Keratinocyte (primary cell): ENCODE measurements around the gene TECRL. TPM values are rescaled to one million over a fixed set of nuclear protein-coding genes. Genes with fewer than 3 reads are reported as not detected.

Experiments used
- DNase-seq: peaks from one replicate; pipeline ENCODE4 v3.0.0-alpha.2; 2011; ENCODE audit warnings: low read depth, missing footprints, low spot score
- FAIRE-seq: peaks from 2 replicates; lab custom pipeline; 2011; peaks lifted over from hg19 to GRCh38; lab: Jason Lieb, UNC
- H2AFZ ChIP-seq: 2 replicates; pipeline ENCODE4 v1.6.0; 2012; ENCODE audit warnings: low read length, control low read depth, inconsistent platforms; ENCODE audit not compliant: control insufficient read depth
- H3K27ac ChIP-seq: 2 replicates; pipeline ENCODE4 v1.5.1; 2011; ENCODE audit warnings: low read length; ENCODE audit not compliant: control insufficient read depth, insufficient read depth
- H3K27me3 ChIP-seq: 3 replicates; pipeline ENCODE4 v1.6.0; 2011; ENCODE audit warnings: low read length; ENCODE audit not compliant: control insufficient read depth, insufficient read depth; ENCODE audit errors: extremely low read depth
- H3K36me3 ChIP-seq, 2 experiments: 2 replicates in 1 of 2; 3 replicates in 1 of 2; pipeline ENCODE4 v1.5.1; 2011; ENCODE audit warnings: low read length in 2 of 2, mild to moderate bottlenecking in 1 of 2; ENCODE audit not compliant: control insufficient read depth in 2 of 2, insufficient read depth in 2 of 2; ENCODE audit errors: extremely low read depth in 1 of 2
- H3K4me1 ChIP-seq: 3 replicates; pipeline ENCODE4 v1.5.1; 2011; ENCODE audit warnings: low read length; ENCODE audit not compliant: control insufficient read depth, insufficient read depth; ENCODE audit errors: extremely low read depth
- H3K4me2 ChIP-seq: 3 replicates; pipeline ENCODE4 v1.6.0; 2011; ENCODE audit warnings: low read depth, low read length; ENCODE audit not compliant: control insufficient read depth, insufficient read depth; ENCODE audit errors: extremely low read depth
- H3K4me3 ChIP-seq, 3 experiments: fragments of 200-600 bp in 1 of 3; sonication (generic) in 1 of 3; 2 replicates in 2 of 3; 3 replicates in 1 of 3; pipeline ENCODE4 v1.5.1; 2011 to 2016; ENCODE audit warnings: low read length in 3 of 3, mild to moderate bottlenecking in 3 of 3, control low read depth in 2 of 3, inconsistent platforms in 1 of 3, low read depth in 1 of 3, mixed read lengths in 1 of 3, mixed run types in 1 of 3, moderate library complexity in 1 of 3; ENCODE audit not compliant: control insufficient read depth in 2 of 3, insufficient read depth in 2 of 3; ENCODE audit errors: extremely low read depth in 1 of 3
- H3K79me2 ChIP-seq: 2 replicates; pipeline ENCODE4 v1.6.0; 2012; ENCODE audit warnings: low read length; ENCODE audit not compliant: control insufficient read depth, insufficient read depth
- H3K9ac ChIP-seq: 3 replicates; pipeline ENCODE4 v1.6.0; 2011; ENCODE audit warnings: low read length; ENCODE audit not compliant: control insufficient read depth, insufficient read depth; ENCODE audit errors: extremely low read depth
- H3K9me1 ChIP-seq: 3 replicates; pipeline ENCODE4 v1.6.0; 2011; ENCODE audit warnings: low read length; ENCODE audit not compliant: control insufficient read depth, insufficient read depth; ENCODE audit errors: extremely low read depth
- H3K9me3 ChIP-seq: 2 replicates; pipeline ENCODE4 v1.5.1; 2012; ENCODE audit warnings: low read depth, low read length; ENCODE audit not compliant: control insufficient read depth
- H4K20me1 ChIP-seq: 3 replicates; pipeline ENCODE4 v1.6.0; 2011; ENCODE audit warnings: low read length; ENCODE audit not compliant: control insufficient read depth, insufficient read depth; ENCODE audit errors: extremely low read depth
- EZH2 ChIP-seq: IDR thresholded peaks from one replicate; pipeline ENCODE4 v1.6.1; 2012; ENCODE audit warnings: inconsistent platforms, mild to moderate bottlenecking, low read length, moderate library complexity
- dilution Hi-C: fragments of 300-500 bp; cut with MboI; formaldehyde crosslinking; loops from one replicate; pipeline ENCODE4 v1.7.0; 2020; ENCODE audit warnings: low sequenced_read_pairs; ENCODE audit not compliant: extremely low pct_ligation_motif_present
- polyA plus RNA-seq, 5 experiments: library from polyadenylated mRNA; depleted of rRNA in 3 of 5; stranded (reverse) in 3 of 5; stranded (forward) in 1 of 5; unstranded in 1 of 5; fragments of >200 nt; gene quantifications; 1 replicate in 1 of 5; 2 replicates in 3 of 5; 3 replicates in 1 of 5; pipeline versions ENCODE4 v1.2.1 to v1.2.3, GENCODE V29; 2011 to 2012; ENCODE audit warnings: missing spikeins in 2 of 5, low read depth in 1 of 5, low replicate concordance in 1 of 5
- TF ChIP-seq, protein P1 (sequence below), 3 experiments: IDR thresholded peaks in 1 of 3; conservative IDR thresholded peaks in 1 of 3; optimal IDR thresholded peaks in 1 of 3; 2 replicates in 2 of 3; 3 replicates in 1 of 3; pipeline versions ENCODE3 to v1.5.1; 2011; ENCODE audit warnings: low read length in 3 of 3, mild to moderate bottlenecking in 3 of 3, moderate library complexity in 2 of 3, control low read depth in 1 of 3, inconsistent platforms in 1 of 3; ENCODE audit not compliant: insufficient read depth in 2 of 3; ENCODE audit errors: extremely low read depth in 1 of 3

TECRL gene
- polyA plus RNA-seq, 1 donor (not counting 4 experiments of a cell fraction or from before 2014, with no cell fraction given), result not detected

- Histone ChIP-seq H2AFZ (no peak overlapping the region), H3K27me3 (no peaks in the 10 kb centered on the region), H3K9me3 (no peaks in the 10 kb centered on the region), H3K9ac (no peak overlapping the region), H3K4me1 (no peaks in the 10 kb centered on the region), H4K20me1 (no peaks in the 10 kb centered on the region), H3K4me2 (no peak overlapping the region), H3K9me1 (no peaks in the 10 kb centered on the region), H3K27ac (no peak overlapping the region), H3K79me2 (no peaks in the 10 kb centered on the region), H3K4me3 (no peak overlapping the region), H3K36me3 (no peaks in the 10 kb centered on the region)
- TF ChIP-seq, protein P1, sequence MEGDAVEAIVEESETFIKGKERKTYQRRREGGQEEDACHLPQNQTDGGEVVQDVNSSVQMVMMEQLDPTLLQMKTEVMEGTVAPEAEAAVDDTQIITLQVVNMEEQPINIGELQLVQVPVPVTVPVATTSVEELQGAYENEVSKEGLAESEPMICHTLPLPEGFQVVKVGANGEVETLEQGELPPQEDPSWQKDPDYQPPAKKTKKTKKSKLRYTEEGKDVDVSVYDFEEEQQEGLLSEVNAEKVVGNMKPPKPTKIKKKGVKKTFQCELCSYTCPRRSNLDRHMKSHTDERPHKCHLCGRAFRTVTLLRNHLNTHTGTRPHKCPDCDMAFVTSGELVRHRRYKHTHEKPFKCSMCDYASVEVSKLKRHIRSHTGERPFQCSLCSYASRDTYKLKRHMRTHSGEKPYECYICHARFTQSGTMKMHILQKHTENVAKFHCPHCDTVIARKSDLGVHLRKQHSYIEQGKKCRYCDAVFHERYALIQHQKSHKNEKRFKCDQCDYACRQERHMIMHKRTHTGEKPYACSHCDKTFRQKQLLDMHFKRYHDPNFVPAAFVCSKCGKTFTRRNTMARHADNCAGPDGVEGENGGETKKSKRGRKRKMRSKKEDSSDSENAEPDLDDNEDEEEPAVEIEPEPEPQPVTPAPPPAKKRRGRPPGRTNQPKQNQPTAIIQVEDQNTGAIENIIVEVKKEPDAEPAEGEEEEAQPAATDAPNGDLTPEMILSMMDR (optimal IDR thresholded peaks at IDR 0.05 in 1 of 3, IDR thresholded peaks at IDR 0.05 in 1 of 3, conservative IDR thresholded peaks at IDR 0.05 in 1 of 3; ENCODE audit: extremely low read depth in 1 of 3, insufficient read depth in 2 of 3, low read length in 3 of 3), result no peak
- no peak for TF ChIP-seq EZH2
- no peak for FAIRE-seq
- no peak for DNase-seq
- dilution Hi-C loops, result no loop called here
Measured at GRCh38 chr4:64340218-64341110, 68.8 kb downstream of the TECRL start.

- FAIRE-seq (no peak), DNase-seq (no peak)
- Histone ChIP-seq H3K27me3 (no peaks in the 10 kb centered on the region), H3K79me2 (no peaks in the 10 kb centered on the region), H3K36me3 (no peaks in the 10 kb centered on the region), H3K27ac (no peak overlapping the region), H3K9me1 (no peaks in the 10 kb centered on the region), H2AFZ (no peak overlapping the region), H3K9ac (no peak overlapping the region), H4K20me1 (no peaks in the 10 kb centered on the region), H3K4me3 (no peak overlapping the region), H3K9me3 (no peaks in the 10 kb centered on the region), H3K4me2 (no peak overlapping the region), H3K4me1 (no peaks in the 10 kb centered on the region)
- dilution Hi-C loops, result no loop called here
- TF ChIP-seq EZH2, result no peak
- TF ChIP-seq, protein P1 (optimal IDR thresholded peaks at IDR 0.05 in 1 of 3, IDR thresholded peaks at IDR 0.05 in 1 of 3, conservative IDR thresholded peaks at IDR 0.05 in 1 of 3; ENCODE audit: extremely low read depth in 1 of 3, insufficient read depth in 2 of 3, low read length in 3 of 3), result no peak
Measured at GRCh38 chr4:64334964-64335363, 74.3 kb downstream of the TECRL start.
